ENCODE data around the gene TP53BP1.

TP53BP1 gene

GRCh38 chr15:43383070-43383469 lies 109.9 kb downstream of the TP53BP1 start:
- Histone ChIP-seq H3K4me1 (ENCODE audit: control insufficient read depth, low read depth, low read length) (no peaks in the 10 kb centered on the region), H2BK15ac (replicated peaks; ENCODE audit: low read depth) (no peak overlapping the region), H3K56ac (ENCODE audit: low read length) (no peak overlapping the region), H3K23ac (ENCODE audit: low read length) (no peak overlapping the region), H3K27me3 (ENCODE audit: insufficient read depth, low read length, poor library complexity) (no peaks in the 10 kb centered on the region), H3K79me1 (ENCODE audit: low read length) (no peaks in the 10 kb centered on the region), H3K27ac (ENCODE audit: low read depth, low read length) (no peak overlapping the region), H3K4me3 (ENCODE audit: low read length) (no peak overlapping the region), H4K5ac (ENCODE audit: low read length) (no peak overlapping the region), H3K4me2 (ENCODE audit: low read length) (no peak overlapping the region), H2BK120ac (ENCODE audit: low read depth, low read length) (no peak overlapping the region), H3K79me2 (ENCODE audit: control insufficient read depth, insufficient read depth, low read length) (no peaks in the 10 kb centered on the region), H3K9ac (ENCODE audit: low read length) (no peak overlapping the region), H3K36me3 (ENCODE audit: control insufficient read depth, insufficient read depth, low read length) (peaks cover 5% of the 10 kb centered on the region), H2AK5ac (ENCODE audit: low read length) (no peak overlapping the region), H2BK5ac (ENCODE audit: low read length) (no peak overlapping the region), H3K4ac (ENCODE audit: low read depth, low read length) (no peak overlapping the region), H4K8ac (ENCODE audit: low read depth, low read length) (no peak overlapping the region), H3K18ac (ENCODE audit: low read length) (no peak overlapping the region)
- no CpG with 5 or more reads among the region's 2 CpGs for WGBS (ENCODE audit: extremely low coverage, insufficient coverage, low lambda C conversion rate)
- DNase-seq = no peak

- no peak overlapping the region for H2BK120ac ChIP-seq (ENCODE audit: low read depth, low read length)
- DNase-seq = no peak
- no peak overlapping the region for H3K9ac ChIP-seq (ENCODE audit: low read length)
- H3K27ac ChIP-seq (ENCODE audit: low read depth, low read length) = no peak overlapping the region
- H2BK15ac ChIP-seq (replicated peaks; ENCODE audit: low read depth) = no peak overlapping the region
- no peaks in the 10 kb centered on the region for H3K79me1 ChIP-seq (ENCODE audit: low read length)
- no peak overlapping the region for H3K18ac ChIP-seq (ENCODE audit: low read length)
- H3K4me1 ChIP-seq (ENCODE audit: control insufficient read depth, low read depth, low read length) = no peaks in the 10 kb centered on the region
- H4K8ac ChIP-seq (ENCODE audit: low read depth, low read length) = no peak overlapping the region
- H3K4ac ChIP-seq (ENCODE audit: low read depth, low read length) = no peak overlapping the region
- no peak overlapping the region for H2BK5ac ChIP-seq (ENCODE audit: low read length)
- no peak overlapping the region for H4K5ac ChIP-seq (ENCODE audit: low read length)
- no peaks in the 10 kb centered on the region for H3K27me3 ChIP-seq (ENCODE audit: insufficient read depth, low read length, poor library complexity)
- WGBS (ENCODE audit: extremely low coverage, insufficient coverage, low lambda C conversion rate) = no CpG with 5 or more reads among the region's 4 CpGs
- no peak overlapping the region for H2AK5ac ChIP-seq (ENCODE audit: low read length)
- no peak overlapping the region for H3K23ac ChIP-seq (ENCODE audit: low read length)
- H3K56ac ChIP-seq (ENCODE audit: low read length) = no peak overlapping the region
- H3K4me2 ChIP-seq (ENCODE audit: low read length) = no peak overlapping the region
- no peaks in the 10 kb centered on the region for H3K79me2 ChIP-seq (ENCODE audit: control insufficient read depth, insufficient read depth, low read length)
- H3K4me3 ChIP-seq (ENCODE audit: low read length) = no peak overlapping the region
- H3K36me3 ChIP-seq (ENCODE audit: control insufficient read depth, insufficient read depth, low read length) = peaks cover 5% of the 10 kb centered on the region
Measured at GRCh38 chr15:43382310-43382709, 110.6 kb downstream of the TP53BP1 start.

GRCh38 chr15:43378601-43379000 lies 114.4 kb downstream of the TP53BP1 start:
- no peak overlapping the region for H3K9ac ChIP-seq (ENCODE audit: low read length)
- H4K8ac ChIP-seq (ENCODE audit: low read depth, low read length) = no peak overlapping the region
- no peak overlapping the region for H3K18ac ChIP-seq (ENCODE audit: low read length)
- H3K36me3 ChIP-seq (ENCODE audit: control insufficient read depth, insufficient read depth, low read length) = peaks cover 3% of the 10 kb centered on the region
- no peak overlapping the region for H2BK15ac ChIP-seq (replicated peaks; ENCODE audit: low read depth)
- no peak overlapping the region for H2AK5ac ChIP-seq (ENCODE audit: low read length)
- no peaks in the 10 kb centered on the region for H3K4me1 ChIP-seq (ENCODE audit: control insufficient read depth, low read depth, low read length)
- H3K27me3 ChIP-seq (ENCODE audit: insufficient read depth, low read length, poor library complexity) = no peaks in the 10 kb centered on the region
- H3K79me1 ChIP-seq (ENCODE audit: low read length) = no peaks in the 10 kb centered on the region
- H4K5ac ChIP-seq (ENCODE audit: low read length) = no peak overlapping the region
- H3K27ac ChIP-seq (ENCODE audit: low read depth, low read length) = no peak overlapping the region
- H2BK120ac ChIP-seq (ENCODE audit: low read depth, low read length) = no peak overlapping the region
- no peak overlapping the region for H3K4ac ChIP-seq (ENCODE audit: low read depth, low read length)
- no peak overlapping the region for H3K23ac ChIP-seq (ENCODE audit: low read length)
- no peak overlapping the region for H3K4me3 ChIP-seq (ENCODE audit: low read length)
- H3K79me2 ChIP-seq (ENCODE audit: control insufficient read depth, insufficient read depth, low read length) = no peaks in the 10 kb centered on the region
- H3K4me2 ChIP-seq (ENCODE audit: low read length) = no peak overlapping the region
- no peak overlapping the region for H2BK5ac ChIP-seq (ENCODE audit: low read length)
- no peak overlapping the region for H3K56ac ChIP-seq (ENCODE audit: low read length)
- no peak for DNase-seq

GRCh38 chr15:43376017-43376705 lies 116.8 kb downstream of the TP53BP1 start:
- Histone ChIP-seq H4K5ac (ENCODE audit: low read length) (no peak overlapping the region), H2BK5ac (ENCODE audit: low read length) (no peak overlapping the region), H3K18ac (ENCODE audit: low read length) (no peak overlapping the region), H3K4me2 (ENCODE audit: low read length) (no peak overlapping the region), H2AK5ac (ENCODE audit: low read length) (no peak overlapping the region), H3K27ac (ENCODE audit: low read depth, low read length) (no peak overlapping the region), H4K8ac (ENCODE audit: low read depth, low read length) (no peak overlapping the region), H2BK120ac (ENCODE audit: low read depth, low read length) (no peak overlapping the region), H3K9ac (ENCODE audit: low read length) (no peak overlapping the region), H3K4ac (ENCODE audit: low read depth, low read length) (no peak overlapping the region), H3K4me1 (ENCODE audit: control insufficient read depth, low read depth, low read length) (peaks cover 2% of the 10 kb centered on the region), H3K23ac (ENCODE audit: low read length) (no peak overlapping the region), H3K79me1 (ENCODE audit: low read length) (peaks cover 4% of the 10 kb centered on the region), H3K4me3 (ENCODE audit: low read length) (no peak overlapping the region), H3K27me3 (ENCODE audit: insufficient read depth, low read length, poor library complexity) (no peaks in the 10 kb centered on the region), H3K56ac (ENCODE audit: low read length) (no peak overlapping the region), H2BK15ac (replicated peaks; ENCODE audit: low read depth) (no peak overlapping the region), H3K79me2 (ENCODE audit: control insufficient read depth, insufficient read depth, low read length) (peaks cover 4% of the 10 kb centered on the region), H3K36me3 (ENCODE audit: control insufficient read depth, insufficient read depth, low read length) (no peaks in the 10 kb centered on the region)
- WGBS (ENCODE audit: extremely low coverage, insufficient coverage, low lambda C conversion rate) = no CpG with 5 or more reads among the region's 13 CpGs
- DNase-seq = peak; percentile 46

GRCh38 chr15:43370975-43371974 lies 121.7 kb downstream of the TP53BP1 start, which contains the start of the genes TUBGCP4 and ZSCAN29:
Gene TUBGCP4 (plus strand): TSS chr15:43371101. CDS start chr15:43371355, 254 bp downstream.
Gene ZSCAN29 (minus strand): TSS chr15:43371043. CDS start chr15:43369913, 1,130 bp downstream.
- no CpG with 5 or more reads among the region's 66 CpGs for WGBS (ENCODE audit: extremely low coverage, insufficient coverage, low lambda C conversion rate)
- Histone ChIP-seq H4K5ac (ENCODE audit: low read length) (no peak within 1 kb of the TSS), H3K27me3 (ENCODE audit: insufficient read depth, low read length, poor library complexity) (no peaks in the 10 kb centered on the region)

More at GRCh38 chr15:43370975-43371974, 121.7 kb downstream of the TP53BP1 start, which contains the start of the genes TUBGCP4 and ZSCAN29:
- no peak within 1 kb of the TSS for H2AK5ac ChIP-seq (ENCODE audit: low read length)
- H3K4ac ChIP-seq (ENCODE audit: low read depth, low read length) = peak within 1 kb of the TSS; percentile 77
- H3K27ac ChIP-seq (ENCODE audit: low read depth, low read length) = peak within 1 kb of the TSS; percentile 77
- peaks cover 19% of the 10 kb centered on the region for H3K79me2 ChIP-seq (ENCODE audit: control insufficient read depth, insufficient read depth, low read length)
- peak; percentile 93 for DNase-seq
- peaks cover 22% of the 10 kb centered on the region for H3K79me1 ChIP-seq (ENCODE audit: low read length)
- peak within 1 kb of the TSS; percentile 98 for H3K4me3 ChIP-seq (ENCODE audit: low read length)
- H3K56ac ChIP-seq (ENCODE audit: low read length) = peak within 1 kb of the TSS; percentile 95
- H3K4me1 ChIP-seq (ENCODE audit: control insufficient read depth, low read depth, low read length) = peaks cover 6% of the 10 kb centered on the region
- H4K8ac ChIP-seq (ENCODE audit: low read depth, low read length) = no peak within 1 kb of the TSS
- H3K4me2 ChIP-seq (ENCODE audit: low read length) = peak within 1 kb of the TSS; percentile 99
- H2BK15ac ChIP-seq (replicated peaks; ENCODE audit: low read depth) = no peak within 1 kb of the TSS
- H3K23ac ChIP-seq (ENCODE audit: low read length) = peak within 1 kb of the TSS; percentile 57
- H3K36me3 ChIP-seq (ENCODE audit: control insufficient read depth, insufficient read depth, low read length) = peaks cover 2% of the 10 kb centered on the region
- peak within 1 kb of the TSS; percentile 88 for H3K18ac ChIP-seq (ENCODE audit: low read length)
- H3K9ac ChIP-seq (ENCODE audit: low read length) = peak within 1 kb of the TSS; percentile 90
- no peak within 1 kb of the TSS for H2BK120ac ChIP-seq (ENCODE audit: low read depth, low read length)
- no peak within 1 kb of the TSS for H2BK5ac ChIP-seq (ENCODE audit: low read length)
